HS-5 (cell line): ENCODE measurements around the gene CSF1R.
A peak's percentile ranks its signal among the peaks of the same experiment; 100 is the strongest.
"Not testable (repeated sequence)": the region's sequence is repeated elsewhere in the genome, so short reads cannot be mapped to it uniquely, and the experiment has no call there.

ENCODE experiments used
- DNase-seq: peaks from one replicate; pipeline ENCODE4 v3.0.0-alpha.2; 2012; ENCODE audit warnings: low read depth

CSF1R gene

GRCh38 chr5:150054569-150054968, 31.8 kb downstream of the CSF1R start:
- no peak for DNase-seq

GRCh38 chr5:150053713-150054392, 32.5 kb downstream of the CSF1R start:
- DNase-seq = no peak

DNA sequence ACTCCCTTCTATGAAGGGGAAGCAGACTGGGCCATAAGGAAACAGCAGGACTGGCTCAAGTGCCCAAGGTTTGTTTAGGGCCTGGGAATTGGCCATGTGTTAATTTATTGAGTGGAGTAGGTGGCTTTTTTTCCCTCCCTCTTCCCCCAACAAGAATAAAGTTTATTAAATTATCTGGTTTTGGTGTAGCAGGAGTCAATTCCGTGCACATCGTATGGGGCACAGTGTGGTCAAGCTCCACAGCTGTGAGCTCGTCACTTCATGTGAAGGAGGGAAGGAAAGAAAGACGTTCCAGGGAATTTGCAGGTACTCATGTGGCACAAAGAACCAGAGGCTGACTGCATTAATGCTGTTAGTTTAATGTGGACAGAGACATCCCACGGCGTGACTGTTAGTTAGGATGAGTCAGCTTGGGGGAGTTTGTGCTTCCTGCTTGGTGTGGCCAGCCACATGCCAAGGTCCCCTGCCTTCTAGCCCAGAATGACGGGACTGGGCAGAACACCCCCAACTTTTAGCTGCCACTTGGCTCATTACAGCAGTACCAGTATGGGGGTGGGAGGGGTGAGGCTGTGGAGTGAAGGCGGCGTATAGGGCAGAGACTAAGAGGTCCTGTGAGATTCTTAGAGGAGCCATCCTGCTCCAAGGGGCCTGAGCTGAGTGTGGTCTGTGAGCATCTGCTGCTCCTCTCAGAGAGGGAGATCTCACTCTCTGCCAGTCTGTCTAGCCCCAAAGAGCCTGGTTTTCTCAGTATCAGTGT, 33.2 kb downstream of the CSF1R start:
- DNase-seq = no peak

DNA sequence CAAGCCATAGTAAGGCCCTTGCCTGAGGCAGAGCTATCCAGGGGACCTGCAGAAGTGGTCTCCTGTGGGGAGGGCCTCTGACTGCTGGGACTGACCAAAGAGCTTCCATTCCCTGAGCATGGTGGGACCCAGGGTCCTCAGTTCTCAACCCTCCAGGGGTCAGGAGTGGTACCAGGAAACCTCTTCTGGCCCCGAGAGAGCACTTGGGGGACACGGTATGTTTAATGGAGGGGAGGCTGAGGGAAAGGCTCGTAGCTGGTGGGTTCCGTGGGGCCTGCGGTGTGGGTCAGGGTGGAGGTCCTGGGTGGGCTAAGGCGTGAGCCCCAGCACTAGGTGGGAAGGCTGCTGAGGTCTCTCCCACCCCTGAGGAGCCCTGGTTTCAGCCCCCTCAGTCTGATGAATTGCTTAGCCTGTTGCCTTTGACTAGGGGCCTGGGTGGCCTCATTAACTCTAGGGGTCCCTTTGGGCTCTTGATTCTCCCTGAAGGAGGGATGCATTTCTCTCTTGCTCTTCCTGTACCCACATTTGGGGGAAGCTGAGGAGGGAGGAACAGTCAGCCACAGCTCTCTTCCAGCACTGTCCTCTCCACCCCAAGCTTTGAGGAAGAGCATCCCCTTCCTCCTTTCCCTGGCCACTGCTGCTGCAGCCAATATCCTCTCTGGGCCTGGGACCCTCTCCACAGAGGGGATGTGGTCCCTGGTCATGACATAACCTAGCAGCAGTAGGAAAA, 34.0 kb downstream of the CSF1R start:
- no peak for DNase-seq

GRCh38 chr5:150051657-150052195, 34.6 kb downstream of the CSF1R start:
- no peak for DNase-seq

- not testable (repeated sequence) for DNase-seq
These were observed 36.1 kb downstream of the CSF1R start for GRCh38 chr5:150050172-150050811.

- DNase-seq = no peak
These were observed 40.3 kb downstream of the CSF1R start for GRCh38 chr5:150046031-150046430.

- no peak for DNase-seq
These were observed 40.8 kb downstream of the CSF1R start for GRCh38 chr5:150045549-150045948.

GRCh38 chr5:150044712-150045111, 41.6 kb downstream of the CSF1R start:
- DNase-seq = no peak

GRCh38 chr5:150044329-150044681, 42.0 kb downstream of the CSF1R start:
- DNase-seq = no peak

- DNase-seq = no peak
These were observed 42.6 kb downstream of the CSF1R start for GRCh38 chr5:150043657-150044328.

- no peak for DNase-seq
These were observed 43.9 kb downstream of the CSF1R start for GRCh38 chr5:150042459-150042858.

DNA sequence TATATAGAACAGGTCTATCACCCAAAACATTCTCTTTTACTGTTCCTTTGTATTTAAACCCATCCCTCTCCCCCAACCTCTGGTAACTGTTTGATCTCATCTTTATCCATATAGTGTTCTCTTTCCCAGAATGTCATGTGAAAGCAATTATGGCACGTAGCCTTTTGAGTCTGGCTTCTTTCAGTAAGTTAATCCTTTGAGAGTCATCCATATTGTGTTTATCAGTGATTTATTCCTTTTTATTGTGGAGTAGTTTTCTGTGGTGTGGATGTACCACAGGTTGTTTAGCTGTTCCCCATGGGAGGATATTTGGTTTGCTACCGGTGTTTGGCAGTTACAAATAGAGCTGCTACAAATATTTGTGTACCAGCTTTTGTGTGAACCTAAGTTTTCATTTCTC, 47.8 kb downstream of the CSF1R start:
- DNase-seq = no peak

- DNase-seq = peak; percentile 98
These were observed 49.8 kb downstream of the CSF1R start for GRCh38 chr5:150036513-150036912.

- no peak for DNase-seq
These were observed 51.0 kb downstream of the CSF1R start for GRCh38 chr5:150035139-150035895.

GRCh38 chr5:150034662-150035061, 51.7 kb downstream of the CSF1R start:
- no peak for DNase-seq

DNA sequence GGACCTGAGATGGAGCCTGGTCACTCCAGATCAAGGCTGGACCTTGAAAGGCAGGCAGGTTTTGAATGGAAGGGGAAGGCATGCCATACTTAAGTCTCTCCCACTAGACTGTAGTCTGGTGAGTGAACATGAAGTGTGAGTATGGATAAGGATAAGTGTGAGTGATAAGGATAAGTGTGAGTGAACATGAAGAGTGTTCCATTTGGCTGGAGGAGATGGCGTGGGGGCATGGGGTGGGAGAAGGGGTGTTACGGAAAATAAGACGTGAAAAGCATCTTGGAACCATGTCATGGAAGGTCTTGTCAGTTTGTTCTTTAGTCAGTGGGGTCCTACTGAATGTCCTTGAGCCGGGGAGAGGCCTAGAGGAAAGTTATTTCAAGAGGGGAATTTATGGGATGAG, 53.0 kb downstream of the CSF1R start:
- no peak for DNase-seq

- DNase-seq = not testable (repeated sequence)
These were observed 58.3 kb downstream of the CSF1R start for GRCh38 chr5:150028047-150028446.

- DNase-seq = no peak
These were observed 59.6 kb downstream of the CSF1R start for GRCh38 chr5:150026682-150027172.

- no peak for DNase-seq
These were observed 61.9 kb downstream of the CSF1R start for GRCh38 chr5:150024346-150024984.
